HepG2 (cell line): Measurements from ENCODE around the gene RPS28. TPM values are rescaled to one million over a fixed set of nuclear protein-coding genes. Genes with fewer than 3 reads are reported as not detected.

Experiments used
- BCL6 ChIP-seq: IDR thresholded peaks from 2 replicates; pipeline ENCODE4 v1.6.1; 2016; ENCODE audit warnings: missing genetic modification reagents, missing compliant biosample characterization
- BRCA1 ChIP-seq: sonication (generic); formaldehyde crosslinking; IDR thresholded peaks from 2 replicates; pipeline ENCODE4 v1.4.0; 2020; ENCODE audit warnings: missing genetic modification reagents
- FOXA3 ChIP-seq: IDR thresholded peaks from 2 replicates; pipeline ENCODE4 v1.6.1; 2016; ENCODE audit warnings: missing genetic modification reagents, missing compliant biosample characterization
- HOXA3 ChIP-seq: sonication (generic); formaldehyde crosslinking; IDR thresholded peaks from 2 replicates; pipeline ENCODE4 v1.5.0; 2020; ENCODE audit warnings: missing genetic modification reagents
- HOXD1 ChIP-seq: sonication (generic); formaldehyde crosslinking; IDR thresholded peaks from 2 replicates; pipeline ENCODE4 v1.5.0; 2020; ENCODE audit warnings: missing genetic modification reagents
- KLF9 ChIP-seq: IDR thresholded peaks from 2 replicates; pipeline ENCODE4 v1.6.1; 2016; ENCODE audit warnings: low read depth
- MAZ ChIP-seq, 2 experiments: sonication (generic) in 1 of 2; formaldehyde crosslinking in 1 of 2; IDR thresholded peaks; 2 replicates each; pipeline versions ENCODE4 v1.5.0 to v1.6.1; 2012 to 2020; ENCODE audit warnings: low read depth in 2 of 2, mild to moderate bottlenecking in 2 of 2, borderline replicate concordance in 1 of 2, improper control_type of control experiment in 1 of 2, low read length in 1 of 2, missing genetic modification reagents in 1 of 2, moderate library complexity in 1 of 2
- NAIF1 ChIP-seq: sonication (generic); formaldehyde crosslinking; IDR thresholded peaks from 2 replicates; pipeline ENCODE4 v1.5.0; 2020; ENCODE audit warnings: mild to moderate bottlenecking, missing genetic modification reagents, borderline replicate concordance
- TEF ChIP-seq: sonication (generic); formaldehyde crosslinking; IDR thresholded peaks from 2 replicates; pipeline ENCODE4 v1.5.0; 2020; ENCODE audit warnings: missing genetic modification reagents
- ZFYVE20 ChIP-seq: sonication (generic); formaldehyde crosslinking; IDR thresholded peaks from 2 replicates; pipeline ENCODE4 v1.8.0; 2023; ENCODE audit warnings: low read depth, mild to moderate bottlenecking, moderate library complexity, missing genetic modification reagents, borderline replicate concordance
- ZNF331 ChIP-seq: sonication (generic); formaldehyde crosslinking; IDR thresholded peaks from 2 replicates; pipeline ENCODE4 v1.4.0; 2020; ENCODE audit warnings: missing genetic modification reagents
- ZNF720 ChIP-seq: sonication (generic); formaldehyde crosslinking; IDR thresholded peaks from 2 replicates; pipeline ENCODE4 v1.4.0; 2020; ENCODE audit warnings: missing genetic modification reagents
- polyA plus RNA-seq, 8 experiments: library from polyadenylated mRNA; depleted of rRNA in 3 of 8; stranded (reverse) in 7 of 8; unstranded in 1 of 8; fragments of >200 nt; fragmentation: Illumina TruSeq in 4 of 8; extraction: Trizol in 4 of 8; gene quantifications; 2 replicates each; pipeline versions ENCODE4 v1.2.1 to v1.2.3, GENCODE V29; 2011 to 2016; ENCODE audit warnings: low read depth in 4 of 8, missing spikeins in 1 of 8, mixed read lengths in 1 of 8; ENCODE audit not compliant: insufficient read depth in 1 of 8
- total RNA-seq, 5 experiments: library from RNA; depleted of rRNA; stranded (reverse); fragments of >200 nt; fragmentation: Illumina TruSeq; extraction: Trizol; gene quantifications; 2 replicates each; pipeline ENCODE4 v1.2.3, GENCODE V29; 2016; ENCODE audit warnings: low read depth in 1 of 5
- TF ChIP-seq, protein P1 (sequence below): sonication (generic); formaldehyde crosslinking; IDR thresholded peaks from 2 replicates; pipeline ENCODE4 v1.8.0; 2022; ENCODE audit warnings: mild to moderate bottlenecking, missing genetic modification reagents, moderate library complexity
- TF ChIP-seq, protein P2 (sequence below): sonication (generic); formaldehyde crosslinking; IDR thresholded peaks from 2 replicates; pipeline ENCODE4 v1.4.0; 2020; ENCODE audit warnings: missing genetic modification reagents
- TF ChIP-seq, protein P3 (sequence below): sonication (generic); formaldehyde crosslinking; IDR thresholded peaks from 2 replicates; pipeline ENCODE4 v1.5.1; 2020; ENCODE audit warnings: missing genetic modification reagents, mild to moderate bottlenecking, borderline replicate concordance

The RPS28 gene
- total and polyA plus RNA-seq, 2 of the 13 experiments (the other 11 are each of a cell fraction or from before 2014, with no cell fraction given), result 281 to 545 TPM

GRCh38 chr19:8363803-8364771 lies 42.8 kb downstream of the RPS28 start, which contains the start of gene ANGPTL4 (continued):
- TF ChIP-seq NAIF1 (CRISPR knock-in tag) (no peak), BCL6 (no peak; the same call in 1 of the 2 replicates), FOXA3 (CRISPR knock-in tag) (no peak), ZNF331 (CRISPR knock-in tag) (0 out of 2 replicates have a peak, but pooled peaks have one; percentile 11), MAZ (IDR thresholded peaks at IDR 0.05; ENCODE audit: borderline replicate concordance, low read depth, low read length) (no peak), MAZ (CRISPR knock-in tag; IDR thresholded peaks at IDR 0.05; ENCODE audit: low read depth) (peak; percentile 42; the same call in 1 of the 2 replicates), HOXA3 (CRISPR knock-in tag) (peak; percentile 41; the same call in 1 of the 2 replicates), ZNF720 (no peak), KLF9 (0 out of 2 replicates have a peak, but pooled peaks have one; percentile 14), HOXD1 (CRISPR knock-in tag) (peak; percentile 35; the same call in 1 of the 2 replicates), BRCA1 (CRISPR knock-in tag) (no peak), ZFYVE20 (no peak), TEF (CRISPR knock-in tag) (no peak)
- TF ChIP-seq, protein P1, sequence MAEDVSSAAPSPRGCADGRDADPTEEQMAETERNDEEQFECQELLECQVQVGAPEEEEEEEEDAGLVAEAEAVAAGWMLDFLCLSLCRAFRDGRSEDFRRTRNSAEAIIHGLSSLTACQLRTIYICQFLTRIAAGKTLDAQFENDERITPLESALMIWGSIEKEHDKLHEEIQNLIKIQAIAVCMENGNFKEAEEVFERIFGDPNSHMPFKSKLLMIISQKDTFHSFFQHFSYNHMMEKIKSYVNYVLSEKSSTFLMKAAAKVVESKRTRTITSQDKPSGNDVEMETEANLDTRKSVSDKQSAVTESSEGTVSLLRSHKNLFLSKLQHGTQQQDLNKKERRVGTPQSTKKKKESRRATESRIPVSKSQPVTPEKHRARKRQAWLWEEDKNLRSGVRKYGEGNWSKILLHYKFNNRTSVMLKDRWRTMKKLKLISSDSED, result peak; percentile 82; the same call in 1 of the 2 replicates
- TF ChIP-seq, protein P2, sequence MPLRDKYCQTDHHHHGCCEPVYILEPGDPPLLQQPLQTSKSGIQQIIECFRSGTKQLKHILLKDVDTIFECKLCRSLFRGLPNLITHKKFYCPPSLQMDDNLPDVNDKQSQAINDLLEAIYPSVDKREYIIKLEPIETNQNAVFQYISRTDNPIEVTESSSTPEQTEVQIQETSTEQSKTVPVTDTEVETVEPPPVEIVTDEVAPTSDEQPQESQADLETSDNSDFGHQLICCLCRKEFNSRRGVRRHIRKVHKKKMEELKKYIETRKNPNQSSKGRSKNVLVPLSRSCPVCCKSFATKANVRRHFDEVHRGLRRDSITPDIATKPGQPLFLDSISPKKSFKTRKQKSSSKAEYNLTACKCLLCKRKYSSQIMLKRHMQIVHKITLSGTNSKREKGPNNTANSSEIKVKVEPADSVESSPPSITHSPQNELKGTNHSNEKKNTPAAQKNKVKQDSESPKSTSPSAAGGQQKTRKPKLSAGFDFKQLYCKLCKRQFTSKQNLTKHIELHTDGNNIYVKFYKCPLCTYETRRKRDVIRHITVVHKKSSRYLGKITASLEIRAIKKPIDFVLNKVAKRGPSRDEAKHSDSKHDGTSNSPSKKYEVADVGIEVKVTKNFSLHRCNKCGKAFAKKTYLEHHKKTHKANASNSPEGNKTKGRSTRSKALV (CRISPR knock-in tag), result peak; percentile 100
- TF ChIP-seq, protein P3, sequence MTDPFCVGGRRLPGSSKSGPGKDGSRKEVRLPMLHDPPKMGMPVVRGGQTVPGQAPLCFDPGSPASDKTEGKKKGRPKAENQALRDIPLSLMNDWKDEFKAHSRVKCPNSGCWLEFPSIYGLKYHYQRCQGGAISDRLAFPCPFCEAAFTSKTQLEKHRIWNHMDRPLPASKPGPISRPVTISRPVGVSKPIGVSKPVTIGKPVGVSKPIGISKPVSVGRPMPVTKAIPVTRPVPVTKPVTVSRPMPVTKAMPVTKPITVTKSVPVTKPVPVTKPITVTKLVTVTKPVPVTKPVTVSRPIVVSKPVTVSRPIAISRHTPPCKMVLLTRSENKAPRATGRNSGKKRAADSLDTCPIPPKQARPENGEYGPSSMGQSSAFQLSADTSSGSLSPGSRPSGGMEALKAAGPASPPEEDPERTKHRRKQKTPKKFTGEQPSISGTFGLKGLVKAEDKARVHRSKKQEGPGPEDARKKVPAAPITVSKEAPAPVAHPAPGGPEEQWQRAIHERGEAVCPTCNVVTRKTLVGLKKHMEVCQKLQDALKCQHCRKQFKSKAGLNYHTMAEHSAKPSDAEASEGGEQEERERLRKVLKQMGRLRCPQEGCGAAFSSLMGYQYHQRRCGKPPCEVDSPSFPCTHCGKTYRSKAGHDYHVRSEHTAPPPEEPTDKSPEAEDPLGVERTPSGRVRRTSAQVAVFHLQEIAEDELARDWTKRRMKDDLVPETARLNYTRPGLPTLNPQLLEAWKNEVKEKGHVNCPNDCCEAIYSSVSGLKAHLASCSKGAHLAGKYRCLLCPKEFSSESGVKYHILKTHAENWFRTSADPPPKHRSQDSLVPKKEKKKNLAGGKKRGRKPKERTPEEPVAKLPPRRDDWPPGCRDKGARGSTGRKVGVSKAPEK (CRISPR knock-in tag), result peak; percentile 96
- TF ChIP-seq, all 625 proteins: peak for 129
